Measurements from ENCODE around the gene DPYSL3.
"Not testable (repeated sequence)": the region's sequence is repeated elsewhere in the genome, so short reads cannot be mapped to it uniquely, and the experiment has no call there.

The DPYSL3 gene

GRCh38 chr5:147509710-147510651, at the start of gene DPYSL3:
DPYSL3 (minus strand) TSS chr5:147510068; CDS start chr5:147509858, 210 bp downstream.
- DNase-seq (ENCODE audit: low read depth), result peak; percentile 64

DNA sequence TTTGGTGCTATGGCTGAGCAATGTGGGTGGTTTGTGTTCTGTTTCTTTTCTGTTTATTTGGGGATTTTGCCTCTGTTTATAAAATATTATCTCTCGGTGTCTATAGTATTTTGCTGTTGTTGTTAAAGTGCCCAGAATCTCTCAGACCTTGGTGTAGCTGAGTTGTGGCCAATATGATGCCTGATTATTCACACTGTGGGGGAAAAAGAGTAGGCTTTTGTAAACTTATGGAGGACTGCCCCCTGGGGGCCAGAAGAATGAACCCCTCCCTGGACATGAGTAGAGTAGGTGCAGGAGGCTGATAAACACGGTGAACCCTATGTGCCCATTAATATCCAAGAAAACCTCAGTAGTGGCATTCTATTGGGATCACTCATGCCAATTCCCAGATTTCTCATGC, 49.0 kb upstream of the DPYSL3 start:
- DNase-seq (ENCODE audit: low read depth), result peak; percentile 70

- no peak for DNase-seq (ENCODE audit: low read depth)
These were observed 48.2 kb upstream of the DPYSL3 start for GRCh38 chr5:147557876-147558745.

- no peak for DNase-seq (ENCODE audit: low read depth)
These were observed 45.3 kb upstream of the DPYSL3 start for GRCh38 chr5:147555176-147555575.

- DNase-seq (ENCODE audit: low read depth), result peak; percentile 94
These were observed 44.5 kb upstream of the DPYSL3 start for GRCh38 chr5:147554261-147554817.

GRCh38 chr5:147553817-147554216, 43.9 kb upstream of the DPYSL3 start:
- not testable (repeated sequence) for DNase-seq (ENCODE audit: low read depth)

- no peak for DNase-seq (ENCODE audit: low read depth)
These were observed 43.0 kb upstream of the DPYSL3 start for GRCh38 chr5:147552897-147553296.

DNA sequence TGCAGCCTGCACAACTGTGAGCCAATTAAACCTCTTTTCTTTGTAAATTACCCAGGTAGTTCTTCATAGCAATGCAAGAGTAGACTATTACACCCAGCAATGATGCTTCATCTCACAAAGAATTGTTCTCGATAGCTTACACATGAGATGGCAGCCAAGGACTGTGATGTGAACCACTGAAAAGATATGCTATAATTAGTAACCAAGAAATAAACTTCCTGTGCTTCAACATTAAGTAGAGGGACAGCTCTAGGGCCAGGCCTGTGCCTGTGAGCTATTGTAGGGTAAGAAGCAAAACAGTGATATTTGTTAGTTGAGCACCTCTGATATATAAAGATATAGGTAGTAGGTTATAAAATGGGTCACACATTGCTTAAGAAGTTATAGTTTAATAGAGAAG, 41.8 kb upstream of the DPYSL3 start:
- no peak for DNase-seq (ENCODE audit: low read depth)

GRCh38 chr5:147547730-147548129, 37.9 kb upstream of the DPYSL3 start:
- no peak for DNase-seq (ENCODE audit: low read depth)

DNA sequence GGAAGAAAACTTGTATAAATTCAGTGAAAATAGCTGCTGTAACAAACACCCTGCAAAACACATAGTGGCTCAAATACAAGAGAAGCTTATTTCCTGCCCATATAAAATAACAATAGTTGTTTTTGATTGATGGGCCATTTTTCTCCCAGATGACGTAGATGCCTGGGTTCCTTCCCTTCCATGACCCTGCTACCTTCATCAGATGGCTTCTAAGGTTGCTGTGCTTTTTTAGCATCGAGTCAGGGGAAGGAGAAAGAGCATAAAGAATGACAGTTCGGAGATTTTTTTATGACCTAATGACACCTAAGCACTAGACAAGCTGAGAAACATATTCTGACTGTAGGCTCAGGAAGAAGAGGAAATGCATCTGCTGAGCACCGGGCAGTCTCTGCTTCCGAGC, 34.7 kb upstream of the DPYSL3 start:
- DNase-seq (ENCODE audit: low read depth), result no peak

GRCh38 chr5:147539053-147539452, 29.2 kb upstream of the DPYSL3 start:
- DNase-seq (ENCODE audit: low read depth), result no peak

- no peak for DNase-seq (ENCODE audit: low read depth)
These were observed 28.4 kb upstream of the DPYSL3 start for GRCh38 chr5:147538236-147538635.

DNA sequence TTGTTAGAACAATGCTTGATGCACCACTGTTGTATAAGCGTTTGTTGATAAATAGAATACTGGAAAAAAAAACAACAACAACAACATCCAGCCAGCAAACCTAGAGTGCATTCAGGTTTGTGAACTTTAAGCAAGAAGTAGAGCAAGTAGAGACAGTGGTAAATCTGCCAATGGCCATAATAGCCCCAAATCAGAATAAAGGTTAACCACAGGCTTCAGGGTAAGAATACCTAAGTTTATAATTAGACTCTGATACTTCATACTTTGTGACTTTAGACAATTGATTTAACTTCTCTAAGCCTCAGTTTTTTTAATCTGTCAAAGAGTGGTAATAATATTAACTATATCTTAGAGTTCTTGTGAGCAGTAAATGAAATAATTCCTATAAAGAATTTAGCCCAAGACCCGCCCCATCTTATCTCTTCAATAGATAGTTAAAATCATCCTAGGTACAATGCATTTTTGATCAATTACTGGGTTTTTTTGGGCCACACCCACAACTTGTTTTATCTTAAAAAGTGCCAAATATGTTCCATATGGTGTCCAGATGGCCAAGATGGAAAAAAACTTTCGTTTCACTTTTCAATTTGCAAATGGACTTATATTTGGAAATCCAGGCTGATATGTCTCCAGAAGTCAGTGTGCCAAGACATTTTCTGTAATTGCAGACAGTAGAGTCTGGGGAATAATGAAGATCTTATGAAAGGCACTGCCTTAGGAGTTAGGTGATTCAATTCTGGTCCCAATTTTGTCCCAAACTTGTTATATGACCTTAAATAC, 24.5 kb upstream of the DPYSL3 start:
- DNase-seq (ENCODE audit: low read depth), result peak; percentile 70

DNA sequence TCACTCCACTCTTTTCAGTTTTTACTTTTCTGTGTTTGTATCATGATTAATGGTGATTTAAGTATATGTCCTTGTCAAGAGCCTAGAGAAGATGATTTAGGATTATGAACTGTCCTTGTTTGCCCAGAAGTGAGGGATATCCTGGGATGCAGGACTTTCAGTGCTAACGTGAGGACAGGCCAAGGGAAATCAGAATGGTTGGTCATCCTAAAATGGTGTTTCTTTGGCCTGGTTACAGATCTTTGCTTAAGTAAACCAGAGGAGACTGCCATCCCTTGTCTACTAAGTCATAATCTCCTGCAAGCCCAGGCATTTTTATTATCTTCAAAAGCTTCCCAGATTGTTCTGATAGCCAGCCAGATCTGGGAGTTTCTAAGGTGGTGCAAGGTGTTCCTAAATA, 22.3 kb upstream of the DPYSL3 start:
- no peak for DNase-seq (ENCODE audit: low read depth)

GRCh38 chr5:147530530-147531389, 20.9 kb upstream of the DPYSL3 start:
- DNase-seq (ENCODE audit: low read depth), result peak; percentile 70

- no peak for DNase-seq (ENCODE audit: low read depth)
These were observed 13.2 kb upstream of the DPYSL3 start for GRCh38 chr5:147523069-147523468.

DNA sequence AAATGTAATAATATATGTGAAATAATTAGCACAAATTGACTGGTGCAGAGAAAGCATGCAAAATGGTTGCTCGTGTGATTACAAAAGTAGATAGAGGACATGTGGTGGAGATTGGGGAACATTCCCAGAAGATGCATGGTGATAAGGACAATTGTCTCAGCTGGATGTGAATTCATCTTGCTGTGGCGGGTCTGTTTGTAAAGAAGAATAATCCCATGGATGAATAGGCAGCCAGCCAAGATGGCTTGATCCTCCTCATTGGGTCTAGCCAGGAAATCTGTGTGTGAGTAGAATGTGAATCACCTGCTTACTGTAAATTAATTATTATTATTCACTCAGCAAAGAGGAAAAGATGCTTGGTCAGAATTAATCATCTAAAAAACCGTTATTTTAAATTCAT, 12.6 kb upstream of the DPYSL3 start:
- DNase-seq (ENCODE audit: low read depth), result no peak

- DNase-seq (ENCODE audit: low read depth), result no peak
These were observed 10.6 kb upstream of the DPYSL3 start for GRCh38 chr5:147520450-147520849.

GRCh38 chr5:147519380-147519779, 9.5 kb upstream of the DPYSL3 start:
- DNase-seq (ENCODE audit: low read depth), result no peak

DNA sequence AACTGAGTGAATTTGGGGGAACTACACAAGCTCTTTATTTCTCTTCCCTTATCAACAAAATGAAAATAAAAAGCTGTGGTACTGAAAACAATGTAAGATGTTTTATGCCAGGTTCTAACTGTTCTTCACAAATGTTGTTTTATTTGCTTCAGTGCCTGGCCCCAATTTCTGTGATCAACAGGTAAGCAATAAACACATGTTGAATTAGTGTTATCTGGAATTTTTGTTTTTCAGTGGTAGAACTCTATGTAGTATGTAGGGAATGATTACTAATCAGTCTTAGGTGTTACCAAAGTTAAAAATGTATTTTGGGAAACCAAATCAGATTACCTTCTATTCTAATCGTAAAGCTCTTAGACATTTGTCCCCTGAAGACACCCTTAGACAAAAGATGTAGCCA, 7.5 kb upstream of the DPYSL3 start:
- DNase-seq (ENCODE audit: low read depth), result no peak

- DNase-seq (ENCODE audit: low read depth), result no peak
These were observed 5.4 kb upstream of the DPYSL3 start for GRCh38 chr5:147515269-147515668.
